Stimulated activated CD8-positive, alpha-beta memory T cell treated with anti-CD3 and anti-CD28 coated beads, Interleukin-7, amount 100 ng/mL, for 24 hours (primary cell): ENCODE results near the gene TNPO2.

Experiments used
- DNase-seq: peaks from one replicate; pipeline ENCODE4 v3.0.0-alpha.2; 2020; ENCODE audit warnings: low read depth

TNPO2 gene

DNA sequence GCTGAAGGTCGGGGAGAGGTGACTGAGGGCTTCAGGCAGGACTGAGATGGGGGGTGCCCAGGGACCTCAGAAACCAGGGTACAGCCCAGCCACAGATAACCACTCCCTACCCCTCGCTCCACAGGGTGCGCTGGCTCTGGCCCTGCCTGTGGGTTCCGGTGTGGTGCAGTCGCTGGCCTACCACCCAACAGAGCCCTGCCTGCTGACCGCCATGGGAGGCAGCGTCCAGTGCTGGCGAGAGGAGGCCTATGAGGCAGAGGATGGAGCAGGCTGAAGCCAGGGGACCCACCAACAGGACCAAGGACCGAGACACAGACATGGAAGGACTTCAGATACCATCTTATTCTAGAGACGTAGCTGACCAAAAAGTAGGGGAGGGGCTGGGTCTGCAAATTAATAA lies 48.3 kb downstream of the TNPO2 start:
- no peak for DNase-seq

DNA sequence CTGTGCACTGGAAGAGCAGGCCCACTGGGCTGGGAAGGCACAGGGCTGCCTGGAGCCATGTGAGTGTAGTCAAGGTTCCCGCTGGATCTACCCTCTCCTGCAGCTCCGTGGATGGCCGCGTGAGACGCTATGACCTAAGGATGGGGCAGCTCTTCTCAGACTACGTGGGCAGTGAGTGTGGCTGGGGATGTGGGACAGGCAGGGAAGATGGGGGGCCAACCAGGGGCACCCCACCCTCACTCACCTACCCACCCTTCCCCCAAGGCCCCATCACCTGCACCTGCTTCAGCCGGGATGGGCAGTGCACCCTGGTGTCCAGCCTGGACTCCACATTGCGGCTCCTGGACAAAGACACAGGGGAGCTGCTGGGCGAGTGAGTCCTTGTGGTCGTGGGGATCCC lies 51.0 kb downstream of the TNPO2 start:
- DNase-seq, result no peak

DNA sequence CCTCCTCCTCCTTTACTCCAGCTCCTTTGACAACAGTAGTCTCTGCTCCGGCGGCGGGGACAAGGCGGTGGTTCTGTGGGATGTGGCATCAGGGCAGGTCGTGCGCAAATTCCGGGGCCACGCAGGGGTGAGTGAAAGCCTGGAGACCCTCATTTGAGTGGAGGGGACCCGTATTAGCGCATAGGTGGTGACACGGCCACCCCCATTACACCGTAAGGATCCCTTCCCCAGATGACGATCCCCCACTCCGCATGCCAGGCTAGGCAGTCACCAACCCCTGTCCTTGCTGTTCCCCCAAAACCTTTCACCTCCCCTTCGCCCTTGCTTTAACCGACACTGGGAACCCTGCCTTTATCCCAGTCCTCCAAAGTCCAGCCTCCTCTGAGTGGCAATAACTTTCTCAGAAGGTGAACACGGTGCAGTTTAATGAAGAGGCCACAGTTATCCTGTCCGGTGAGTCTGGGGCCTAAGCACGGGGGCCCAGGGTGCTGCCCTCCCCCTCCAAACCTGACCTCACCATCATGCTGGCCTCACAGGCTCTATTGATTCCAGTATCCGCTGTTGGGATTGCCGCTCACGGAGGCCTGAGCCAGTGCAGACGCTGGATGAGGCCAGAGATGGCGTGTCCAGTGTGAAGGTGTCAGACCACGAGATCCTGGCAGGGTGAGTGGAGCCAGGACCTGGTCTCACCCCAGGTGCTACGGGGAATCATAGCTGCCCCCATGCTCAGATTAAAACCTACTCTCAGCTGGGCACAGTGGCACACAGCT lies 53.4 kb downstream of the TNPO2 start:
- DNase-seq, result no peak

DNA sequence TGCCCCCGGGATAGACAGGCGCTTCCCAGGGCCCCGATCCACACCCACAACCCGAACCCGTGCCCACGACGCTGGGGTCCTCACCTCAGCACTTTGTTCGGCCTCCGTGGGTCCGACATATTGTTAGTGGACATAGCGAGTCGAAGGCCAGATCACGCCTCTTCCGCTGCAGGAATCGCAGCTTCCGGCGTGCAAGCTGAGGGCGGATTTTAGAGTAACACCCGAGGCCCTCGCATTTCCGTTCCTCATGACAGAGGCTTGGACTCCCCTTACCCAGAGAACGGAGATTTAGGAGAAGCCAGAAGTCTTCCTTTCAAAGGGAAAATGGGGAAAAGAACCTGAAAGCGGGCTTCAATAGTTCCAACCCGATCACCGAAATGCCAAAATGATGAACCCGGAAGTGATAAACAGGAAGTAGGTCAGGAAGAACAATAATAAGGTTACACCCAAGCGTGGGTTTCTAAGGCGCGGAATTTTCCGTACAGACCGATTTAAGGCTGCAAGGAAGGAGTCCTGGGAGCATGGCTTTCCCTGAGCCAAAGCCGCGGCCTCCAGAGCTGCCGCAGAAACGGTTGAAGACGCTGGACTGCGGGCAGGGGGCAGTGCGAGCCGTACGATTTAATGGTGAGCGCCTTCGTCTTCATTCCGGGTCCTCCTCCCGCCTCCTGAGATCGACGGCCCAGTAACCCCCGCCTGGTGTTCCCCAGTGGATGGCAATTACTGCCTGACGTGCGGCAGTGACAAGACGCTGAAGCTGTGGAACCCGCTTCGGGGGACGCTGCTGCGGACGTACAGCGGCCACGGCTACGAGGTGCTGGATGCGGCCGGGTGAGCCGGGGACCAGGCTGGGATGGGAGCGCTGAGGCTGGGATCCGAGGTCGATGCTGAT lies 54.2 kb downstream of the TNPO2 start:
- DNase-seq, result peak; percentile 57

- no peak for DNase-seq
These were observed 54.8 kb downstream of the TNPO2 start for GRCh38 chr19:12668932-12669269.

- no peak for DNase-seq
These were observed 55.4 kb downstream of the TNPO2 start for GRCh38 chr19:12668346-12668745.

DNA sequence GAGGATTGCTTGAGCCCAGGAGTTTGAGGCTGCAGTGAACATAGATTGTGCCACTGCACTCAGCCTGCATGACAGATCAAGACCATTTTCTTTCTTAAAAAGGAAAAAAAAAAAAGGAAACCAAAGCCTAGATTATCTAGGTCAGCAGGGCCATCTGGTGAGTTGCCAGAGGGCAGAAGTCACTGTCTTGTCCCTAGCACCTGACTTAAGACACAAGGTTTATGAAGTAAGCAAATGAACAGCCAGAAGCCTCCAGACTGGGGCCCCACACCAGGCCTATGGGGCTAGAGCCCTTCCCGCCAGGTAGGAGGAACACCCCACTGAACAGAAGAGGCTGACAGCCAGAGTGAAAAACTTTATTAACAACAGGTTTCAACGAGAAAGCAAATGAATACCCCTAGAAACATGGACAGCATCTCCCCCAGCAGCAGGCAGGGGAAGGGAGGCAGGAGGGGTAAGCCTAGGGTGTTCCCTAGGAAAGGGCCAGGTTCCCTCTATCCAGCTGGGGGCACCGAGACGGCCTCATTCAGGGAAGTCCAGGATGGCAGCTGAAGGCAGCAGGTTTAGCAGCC lies 55.9 kb downstream of the TNPO2 start:
- no peak for DNase-seq

- DNase-seq, result peak; percentile 60
These were observed 57.3 kb downstream of the TNPO2 start, which contains the start of the genes MAN2B1 and WDR83 for GRCh38 chr19:12666265-12667048. Gene MAN2B1, minus strand, starts transcription at chr19:12666742. Its CDS starts 41 bp downstream, at chr19:12666701. Gene WDR83, plus strand, starts transcription at chr19:12666807. Its CDS starts 2,984 bp downstream, at chr19:12669791.

DNA sequence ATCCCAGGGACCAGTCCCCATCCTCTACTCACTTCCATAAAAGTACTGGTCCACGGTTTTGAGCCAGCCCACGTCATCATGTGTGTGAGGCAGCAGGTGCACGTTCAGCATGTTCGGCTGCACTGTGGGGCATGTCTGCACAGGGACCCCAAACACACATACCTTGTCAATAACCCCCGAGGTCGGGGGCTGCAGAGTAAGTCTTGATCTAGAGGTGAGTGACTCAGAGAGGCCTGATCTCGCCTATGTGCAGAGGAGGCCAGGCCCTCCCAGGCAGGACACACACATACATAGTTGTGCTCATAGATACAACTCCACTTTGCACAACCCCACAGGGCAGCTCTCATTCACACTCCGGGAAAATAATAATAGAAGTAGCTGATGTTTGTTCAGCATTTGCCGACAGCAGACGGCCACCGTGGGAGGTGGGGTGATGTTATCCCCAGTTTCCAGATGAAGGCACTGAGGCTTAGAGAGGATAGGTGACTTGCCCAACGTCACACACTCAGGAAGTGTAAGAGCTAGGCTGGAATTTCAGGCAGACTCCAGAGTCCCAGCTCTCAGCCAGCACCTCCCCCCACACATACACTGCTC lies 58.0 kb downstream of the TNPO2 start:
- DNase-seq, result no peak

DNA sequence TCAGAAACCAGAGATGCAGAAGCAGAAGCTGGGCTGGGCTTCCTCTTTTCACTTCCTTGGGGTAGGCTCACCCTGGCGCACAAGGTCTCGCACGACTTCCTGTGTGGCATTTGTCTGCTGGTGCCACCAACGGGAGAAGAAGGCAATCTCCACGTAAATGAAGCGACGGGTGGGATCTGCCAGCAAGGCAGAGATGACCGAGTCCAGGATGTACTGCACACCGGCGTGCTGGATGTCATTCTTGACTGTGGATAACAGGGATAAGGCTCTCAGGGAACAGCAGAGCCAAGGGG lies 58.5 kb downstream of the TNPO2 start:
- DNase-seq, result no peak

GRCh38 chr19:12664406-12665280 lies 59.1 kb downstream of the TNPO2 start:
- DNase-seq, result no peak

DNA sequence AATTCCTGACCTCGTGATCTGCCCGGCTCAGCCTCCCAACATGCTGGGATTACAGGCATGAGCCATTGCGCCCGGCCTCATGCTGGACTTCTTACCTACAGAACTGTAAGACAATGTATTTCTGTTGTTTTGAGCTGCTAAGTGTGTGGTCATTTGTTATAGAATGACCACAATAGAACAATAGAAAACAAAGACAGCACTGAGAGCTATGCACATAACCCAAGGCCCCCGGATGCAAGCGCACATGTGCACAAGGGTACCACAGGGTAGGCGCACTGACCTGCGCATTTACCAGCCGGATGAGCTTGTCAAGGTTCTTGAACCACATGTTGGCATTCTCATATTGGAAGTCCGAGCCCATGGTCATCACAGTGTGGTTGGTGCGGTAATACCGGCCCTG lies 62.8 kb downstream of the TNPO2 start:
- no peak for DNase-seq

GRCh38 chr19:12657966-12658365 lies 65.8 kb downstream of the TNPO2 start:
- no peak for DNase-seq

DNA sequence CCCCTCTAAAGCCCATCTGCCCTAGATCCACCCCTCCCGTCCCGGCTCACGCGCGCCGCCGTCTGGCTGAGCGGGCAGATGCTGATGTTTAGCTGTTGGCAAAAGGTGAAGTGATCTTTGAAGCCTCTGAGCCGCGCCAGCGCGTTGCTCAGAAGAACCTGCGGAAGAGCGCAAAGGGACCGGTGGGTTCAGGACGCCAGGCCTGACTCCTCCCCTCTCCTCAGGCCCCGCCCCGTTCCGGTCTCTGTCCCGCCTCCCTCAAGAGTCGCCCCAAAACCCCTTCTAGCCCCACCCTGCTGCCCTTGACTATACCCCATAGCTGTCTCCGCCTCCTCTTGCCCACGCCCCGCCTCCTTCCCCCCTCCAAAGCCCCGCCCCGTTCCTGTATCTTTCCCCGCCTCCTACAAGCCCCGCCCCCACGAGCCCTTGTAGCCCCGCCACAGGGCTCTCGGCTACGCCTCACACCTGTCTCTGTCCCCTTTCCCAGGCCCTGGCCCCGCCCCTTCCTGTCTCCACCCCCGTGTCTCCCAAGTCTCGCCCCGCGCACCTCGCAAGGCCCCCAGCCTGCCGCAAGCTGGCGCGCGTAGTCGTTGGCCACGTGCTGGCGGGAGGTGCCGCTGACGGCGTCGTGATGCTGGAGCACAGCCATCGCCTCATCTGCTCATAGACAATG lies 66.7 kb downstream of the TNPO2 start:
- no peak for DNase-seq

- DNase-seq, result no peak
These were observed 68.2 kb downstream of the TNPO2 start for GRCh38 chr19:12655546-12655945.

- DNase-seq, result no peak
These were observed 71.5 kb downstream of the TNPO2 start for GRCh38 chr19:12652219-12652618.

- DNase-seq, result no peak
These were observed 73.8 kb downstream of the TNPO2 start for GRCh38 chr19:12649941-12650340.
